Mesenchymal stem cell (in vitro differentiated cells and primary cell): ENCODE results near the gene SPDYE3.
"Not testable (repeated sequence)": the region's sequence is repeated elsewhere in the genome, so short reads cannot be mapped to it uniquely, and the experiment has no call there.

Experiments
- DNase-seq: peaks from one replicate; pipeline ENCODE4 v3.0.0-alpha.2; 2013
- H2AFZ ChIP-seq: one replicate; pipeline ENCODE4 v1.6.1; 2013; ENCODE audit warnings: low read depth, mild to moderate bottlenecking, control low read depth, inconsistent platforms, low read length, moderate library complexity
- H2AK5ac ChIP-seq: 2 replicates; pipeline ENCODE4 v1.6.1; 2013; ENCODE audit warnings: low read length, moderate library complexity, mild to moderate bottlenecking, inconsistent platforms; ENCODE audit not compliant: severe bottlenecking
- H2BK120ac ChIP-seq: one replicate; pipeline ENCODE4 v1.6.1; 2013; ENCODE audit warnings: low read depth, mild to moderate bottlenecking, inconsistent platforms, low read length, moderate library complexity
- H2BK12ac ChIP-seq, 2 experiments: one replicate each; pipeline ENCODE4 v1.6.1; 2013; ENCODE audit warnings: inconsistent platforms in 2 of 2, low read length in 2 of 2, mild to moderate bottlenecking in 2 of 2, moderate library complexity in 2 of 2, control low read depth in 1 of 2
- H2BK15ac ChIP-seq: one replicate; pipeline ENCODE4 v1.6.1; 2013; ENCODE audit warnings: mild to moderate bottlenecking, low read depth, inconsistent platforms; ENCODE audit not compliant: poor library complexity, severe bottlenecking
- H2BK5ac ChIP-seq: 2 replicates; pipeline ENCODE4 v1.6.1; 2013; ENCODE audit warnings: low read depth, mild to moderate bottlenecking, low read length, control low read depth, inconsistent platforms; ENCODE audit not compliant: poor library complexity, severe bottlenecking
- H3K14ac ChIP-seq, 2 experiments: one replicate each; pipeline ENCODE4 v1.6.1; 2013; ENCODE audit warnings: inconsistent platforms in 2 of 2, low read length in 2 of 2, control low read depth in 1 of 2, mild to moderate bottlenecking in 1 of 2, moderate library complexity in 1 of 2
- H3K18ac ChIP-seq, 2 experiments: one replicate each; pipeline ENCODE4 v1.6.1; 2013; ENCODE audit warnings: inconsistent platforms in 2 of 2, low read length in 2 of 2, control low read depth in 1 of 2, low read depth in 1 of 2, mild to moderate bottlenecking in 1 of 2
- H3K23ac ChIP-seq, 2 experiments: one replicate each; pipeline ENCODE4 v1.6.1; 2013; ENCODE audit warnings: inconsistent platforms in 2 of 2, low read length in 2 of 2, mild to moderate bottlenecking in 2 of 2, moderate library complexity in 2 of 2, control low read depth in 1 of 2
- H3K27ac ChIP-seq: 2 replicates; pipeline ENCODE4 v1.5.1; 2013; ENCODE audit warnings: mild to moderate bottlenecking, moderate library complexity, low read length, control low read depth, inconsistent platforms; ENCODE audit not compliant: poor library complexity, severe bottlenecking
- H3K27me3 ChIP-seq, 2 experiments: 2 replicates each; pipeline versions ENCODE4 v1.6.1 to v1.7.0; 2013; ENCODE audit warnings: low read length in 2 of 2, mild to moderate bottlenecking in 2 of 2, moderate library complexity in 2 of 2, control low read depth in 1 of 2, inconsistent platforms in 1 of 2; ENCODE audit not compliant: control insufficient read depth in 1 of 2, insufficient read depth in 1 of 2
- H3K36me3 ChIP-seq, 2 experiments: 2 replicates each; pipeline versions ENCODE4 v1.6.1 to v1.7.0; 2013; ENCODE audit warnings: low read length in 2 of 2, control low read depth in 1 of 2, inconsistent platforms in 1 of 2, low read depth in 1 of 2, mild to moderate bottlenecking in 1 of 2; ENCODE audit not compliant: insufficient read depth in 2 of 2, control insufficient read depth in 1 of 2
- H3K4ac ChIP-seq, 2 experiments: one replicate each; pipeline ENCODE4 v1.6.1; 2013; ENCODE audit warnings: inconsistent platforms in 2 of 2, low read length in 2 of 2, mild to moderate bottlenecking in 2 of 2, moderate library complexity in 2 of 2, control low read depth in 1 of 2, low read depth in 1 of 2
- H3K4me1 ChIP-seq: 2 replicates; pipeline ENCODE4 v1.6.1; 2013; ENCODE audit warnings: low read depth, low read length, control low read depth; ENCODE audit not compliant: control insufficient read depth, insufficient read depth
- H3K4me2 ChIP-seq: 2 replicates; pipeline ENCODE4 v1.6.1; 2013; ENCODE audit warnings: low read length, mild to moderate bottlenecking, inconsistent platforms; ENCODE audit not compliant: poor library complexity, severe bottlenecking
- H3K4me3 ChIP-seq, 2 experiments: 2 replicates each; pipeline versions ENCODE4 v1.5.1 to v1.7.0; 2013; ENCODE audit warnings: low read length in 2 of 2, mild to moderate bottlenecking in 2 of 2, control low read depth in 1 of 2, low read depth in 1 of 2; ENCODE audit not compliant: insufficient read depth in 1 of 2
- H3K79me1 ChIP-seq: replicated peaks from 2 replicates; pipeline ENCODE4 v1.6.1; 2013; ENCODE audit warnings: mild to moderate bottlenecking, control low read depth, low read length, inconsistent platforms; ENCODE audit not compliant: poor library complexity, severe bottlenecking
- H3K9ac ChIP-seq: 2 replicates; pipeline ENCODE4 v1.7.0; 2013; ENCODE audit warnings: mild to moderate bottlenecking, low read length, moderate library complexity
- H3K9me3 ChIP-seq: 2 replicates; pipeline ENCODE4 v1.7.0; 2013; ENCODE audit warnings: mild to moderate bottlenecking, low read length; ENCODE audit not compliant: control insufficient read depth
- H4K8ac ChIP-seq: one replicate; pipeline ENCODE4 v1.6.1; 2013; ENCODE audit warnings: inconsistent platforms, mild to moderate bottlenecking, low read length, moderate library complexity
- H4K91ac ChIP-seq: one replicate; pipeline ENCODE4 v1.6.1; 2013; ENCODE audit warnings: mild to moderate bottlenecking, low read length, inconsistent platforms
- WGBS: methylation state at CpG from one replicate; pipeline ENCODE4 v1.1.7; 2013; ENCODE audit warnings: mixed read lengths; 5-methylcytosine and 5-hydroxymethylcytosine counted together

The SPDYE3 gene

DNA sequence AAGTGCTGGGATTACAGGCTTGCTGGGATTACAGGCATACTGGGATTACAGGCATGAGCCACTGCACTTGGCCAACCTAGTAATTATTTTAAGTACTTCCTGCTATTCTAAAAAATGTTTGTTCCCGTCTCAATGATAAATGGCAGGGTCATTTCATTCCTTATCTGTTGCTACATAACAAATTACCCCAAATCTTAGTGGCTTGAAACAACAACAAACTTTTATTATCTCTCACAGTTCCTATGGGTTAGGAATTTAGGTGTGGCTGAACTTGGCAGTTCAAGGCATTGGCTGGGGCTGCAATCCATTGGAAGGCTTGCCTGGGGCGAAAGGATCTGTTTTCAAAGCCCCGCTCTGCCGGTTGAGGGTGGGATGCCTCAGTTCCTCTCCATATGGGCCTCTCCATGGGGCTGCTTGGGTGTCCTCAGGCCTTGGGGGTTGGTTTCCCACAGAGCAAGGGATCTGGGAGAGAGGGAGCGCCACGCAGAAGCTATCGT is 42.8 kb upstream of the SPDYE3 start:
- not testable (repeated sequence) for H3K4me3 ChIP-seq

DNA sequence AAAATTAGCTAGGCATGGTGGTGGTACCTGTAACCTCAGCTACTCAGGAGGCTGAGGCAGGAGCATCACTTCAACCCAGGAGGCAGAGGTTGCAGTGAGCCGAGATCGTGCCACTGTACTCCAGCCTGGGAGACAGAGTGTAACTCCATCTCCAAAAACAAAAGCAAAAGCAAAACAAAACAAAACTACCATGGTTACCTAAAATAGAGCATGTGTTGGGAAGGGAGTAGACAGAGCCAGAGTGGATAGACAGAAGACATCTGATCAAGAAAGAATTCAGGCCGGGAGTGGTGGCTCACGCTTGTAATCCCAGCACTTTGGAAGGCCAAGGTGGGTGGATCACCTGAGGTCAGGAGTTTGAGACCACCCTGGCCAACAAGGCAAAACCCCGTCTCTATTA is 41.7 kb upstream of the SPDYE3 start:
- not testable (repeated sequence) for H3K9me3 ChIP-seq, H2BK12ac ChIP-seq, H3K18ac ChIP-seq, H2AK5ac ChIP-seq, H3K9ac ChIP-seq, H2BK15ac ChIP-seq, H2BK120ac ChIP-seq, H2BK5ac ChIP-seq, H3K27ac ChIP-seq, H3K4ac ChIP-seq, H3K4me3 ChIP-seq, H4K91ac ChIP-seq, H3K27me3 ChIP-seq, H3K4me2 ChIP-seq, H3K23ac ChIP-seq, H2AFZ ChIP-seq, H3K14ac ChIP-seq, H4K8ac ChIP-seq, H3K36me3 ChIP-seq
- Histone ChIP-seq H3K79me1 (peaks cover 29% of the 10 kb centered on the region), H3K4me1 (peaks cover 15% of the 10 kb centered on the region)
- WGBS, result 84% methylated on average over 3 of the region's 5 CpGs
- peak; percentile 55 for DNase-seq

More for the DNA sequence above, 42.8 kb upstream of the SPDYE3 start:
- H3K18ac ChIP-seq, H2BK5ac ChIP-seq, H3K27me3 ChIP-seq, H3K4me2 ChIP-seq, H3K4ac ChIP-seq, H3K9me3 ChIP-seq, H2BK15ac ChIP-seq, H2BK12ac ChIP-seq, H4K91ac ChIP-seq, H3K27ac ChIP-seq, H3K14ac ChIP-seq, H3K23ac ChIP-seq, H3K9ac ChIP-seq, DNase-seq, H2BK120ac ChIP-seq, H4K8ac ChIP-seq, H2AK5ac ChIP-seq, H2AFZ ChIP-seq, H3K36me3 ChIP-seq: not testable (repeated sequence)
- WGBS, result 85% methylated on average over 6 of the region's 7 CpGs
- peaks cover 33% of the 10 kb centered on the region for H3K79me1 ChIP-seq
- H3K4me1 ChIP-seq, result peaks cover 10% of the 10 kb centered on the region

DNA sequence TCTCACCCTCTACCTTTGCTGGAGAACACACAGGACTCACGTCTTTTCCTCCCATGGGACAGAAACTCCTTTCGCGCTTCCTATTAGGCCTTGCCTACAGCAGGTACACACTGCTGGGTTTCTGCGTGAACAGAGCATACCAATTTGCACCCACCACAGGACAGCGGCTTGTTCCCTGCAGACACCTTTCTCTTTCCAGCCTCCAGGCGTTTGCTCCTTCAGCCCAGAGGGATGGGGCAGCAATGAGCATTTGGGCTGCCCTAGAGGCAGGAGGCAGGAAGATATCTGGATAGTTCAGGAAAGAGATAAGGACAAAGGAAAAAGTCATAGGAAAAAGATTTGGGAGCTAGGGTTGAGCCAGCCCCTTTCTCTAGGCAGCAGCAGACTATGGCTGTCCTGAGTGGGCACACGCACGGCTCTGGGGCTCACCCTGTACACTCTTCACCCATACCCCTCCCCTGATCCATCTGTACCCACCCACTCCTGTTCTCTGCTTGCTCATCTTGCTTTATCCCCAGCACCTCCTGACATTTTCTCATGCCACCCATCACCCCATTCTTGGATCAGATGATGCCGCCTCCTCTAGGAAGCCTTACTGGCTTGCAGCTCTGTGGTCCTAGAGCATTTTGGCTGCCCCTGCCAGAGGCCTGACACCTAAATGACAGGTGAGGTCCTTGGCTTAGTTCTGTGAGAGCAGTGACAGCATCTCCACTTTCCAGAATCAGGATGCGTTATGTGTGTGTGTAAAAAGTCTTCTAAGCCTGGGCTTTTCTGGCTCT is 40.7 kb upstream of the SPDYE3 start:
- Histone ChIP-seq H2AFZ (no peak overlapping the region), H2BK5ac (no peak overlapping the region), H3K18ac (no peak overlapping the region), H3K4ac (no peak overlapping the region), H3K36me3 (peaks cover 0 to 6% of the 10 kb centered on the region in 2 experiments), H3K9ac (no peak overlapping the region), H3K79me1 (peaks cover 25% of the 10 kb centered on the region), H3K4me1 (peaks cover 17% of the 10 kb centered on the region), H3K23ac (no peak overlapping the region), H3K4me2 (no peak overlapping the region), H4K91ac (no peak overlapping the region), H3K4me3 (no peak overlapping the region), H3K9me3 (no peaks in the 10 kb centered on the region), H3K27me3 (no peaks in the 10 kb centered on the region), H2AK5ac (no peak overlapping the region), H3K27ac (no peak overlapping the region), H4K8ac (no peak overlapping the region), H2BK120ac (no peak overlapping the region), H3K14ac (no peak overlapping the region), H2BK15ac (no peak overlapping the region), H2BK12ac (no peak overlapping the region)
- WGBS, result 75% methylated on average over 10 of the region's 10 CpGs
- no peak for DNase-seq

DNA sequence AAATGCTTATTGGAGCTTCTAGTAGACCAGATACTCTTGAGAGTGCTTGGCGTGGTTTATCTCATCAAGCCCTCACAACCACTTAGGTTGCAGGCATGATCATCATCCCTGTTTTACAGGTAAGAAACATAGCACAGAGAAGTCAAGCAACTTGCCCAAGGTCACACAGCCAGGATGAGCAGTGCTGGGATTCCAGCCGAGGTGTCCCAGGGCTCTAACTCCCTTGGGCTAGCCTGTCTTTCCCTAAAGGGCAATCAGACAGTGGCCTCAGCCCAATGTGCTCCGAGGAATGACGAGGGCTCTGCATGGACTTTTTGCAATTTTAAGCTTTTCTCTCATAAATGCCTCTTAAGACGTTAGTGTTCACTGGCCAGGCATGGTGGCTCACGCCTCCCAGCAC is 39.9 kb upstream of the SPDYE3 start:
- Histone ChIP-seq H4K8ac (no peak overlapping the region), H3K4me3 (no peak overlapping the region), H3K14ac (no peak overlapping the region), H2BK5ac (no peak overlapping the region), H3K79me1 (peaks cover 25% of the 10 kb centered on the region), H2BK15ac (no peak overlapping the region), H3K27me3 (no peaks in the 10 kb centered on the region), H3K36me3 (peaks cover 0 to 6% of the 10 kb centered on the region in 2 experiments), H3K4ac (no peak overlapping the region), H3K4me2 (no peak overlapping the region), H3K18ac (no peak overlapping the region), H3K9ac (no peak overlapping the region), H3K9me3 (no peaks in the 10 kb centered on the region), H4K91ac (no peak overlapping the region), H2AFZ (no peak overlapping the region), H2AK5ac (no peak overlapping the region), H3K23ac (no peak overlapping the region), H2BK12ac (no peak overlapping the region), H3K4me1 (peaks cover 21% of the 10 kb centered on the region), H3K27ac (no peak overlapping the region), H2BK120ac (no peak overlapping the region)
- no peak for DNase-seq
- WGBS, result 96% methylated on average over 6 of the region's 6 CpGs
